Muscle of back (tissue), 11 donors: ENCODE data around the gene CST11. TPM values are rescaled to one million over a fixed set of nuclear protein-coding genes. Genes with fewer than 3 reads are reported as not detected.

Experiments
- DNase-seq, 3 donors: peaks; one replicate each; pipeline versions ENCODE4 v3.0.0 to v3.0.0-alpha.2; 2013
- polyA plus RNA-seq, 10 donors: library from polyadenylated mRNA; unstranded; fragments of 120-200 nt; gene quantifications; one replicate each; pipeline ENCODE4 v1.2.1, GENCODE V29; 2013; ENCODE audit not compliant: insufficient read length in 10 of 10

Gene CST11
- polyA plus RNA-seq, 10 donors, result not detected

DNA sequence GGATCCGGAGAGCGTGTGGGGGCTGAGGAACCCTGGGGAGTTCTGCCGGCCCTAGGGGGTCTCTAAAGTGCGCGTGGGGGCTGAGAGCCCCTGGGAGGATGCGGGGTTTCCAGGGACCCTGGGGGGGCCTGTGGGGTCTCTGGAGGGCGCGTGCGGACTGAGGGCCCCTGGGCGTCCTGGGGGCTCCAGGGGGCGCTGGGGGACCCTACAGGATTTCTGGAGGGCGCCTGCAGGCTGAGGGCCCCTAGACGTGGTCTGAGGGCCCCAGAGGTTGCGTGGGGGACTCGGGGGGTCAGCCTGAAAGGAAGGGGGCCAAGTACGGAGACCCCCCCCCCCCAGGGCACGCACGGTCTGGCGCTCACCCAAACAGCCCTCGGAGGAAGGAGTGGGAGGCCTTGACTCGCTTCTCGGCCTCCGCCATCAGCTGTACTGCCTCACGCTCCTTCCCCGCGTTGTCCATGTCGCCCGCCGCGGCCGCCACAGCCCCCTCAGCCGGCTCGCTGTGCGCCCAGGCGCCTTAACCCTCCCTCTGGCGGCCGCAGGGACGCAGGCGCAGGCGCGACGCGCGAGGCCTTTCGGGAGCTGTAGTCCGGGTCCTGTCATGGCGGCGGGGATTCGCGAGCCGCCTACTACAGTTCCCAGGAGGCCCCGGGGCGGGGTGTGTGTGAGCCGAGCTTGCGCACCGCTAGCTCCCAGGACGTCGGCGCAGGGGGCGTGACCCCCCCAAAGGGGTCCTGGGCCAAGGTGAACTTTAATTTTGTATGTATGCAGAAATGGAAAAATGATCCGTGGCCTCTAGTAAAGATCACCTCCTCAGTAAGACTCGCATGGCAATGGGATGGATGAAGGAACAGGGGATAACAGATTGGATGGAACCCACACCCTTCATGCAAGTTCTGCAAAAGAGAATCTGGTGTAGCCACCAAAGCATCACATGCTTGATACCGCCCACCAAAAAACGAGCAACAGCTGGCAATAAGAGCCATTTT is 31.4 kb downstream of the CST11 start, which contains the start of gene NAPB:
Gene NAPB, minus strand, starts transcription at position 546 of the 989 bp plus-strand sequence. Its CDS starts 86 bp downstream, at position 460.
- DNase-seq, result peak; percentile 93 to 98 (median 95)

DNA sequence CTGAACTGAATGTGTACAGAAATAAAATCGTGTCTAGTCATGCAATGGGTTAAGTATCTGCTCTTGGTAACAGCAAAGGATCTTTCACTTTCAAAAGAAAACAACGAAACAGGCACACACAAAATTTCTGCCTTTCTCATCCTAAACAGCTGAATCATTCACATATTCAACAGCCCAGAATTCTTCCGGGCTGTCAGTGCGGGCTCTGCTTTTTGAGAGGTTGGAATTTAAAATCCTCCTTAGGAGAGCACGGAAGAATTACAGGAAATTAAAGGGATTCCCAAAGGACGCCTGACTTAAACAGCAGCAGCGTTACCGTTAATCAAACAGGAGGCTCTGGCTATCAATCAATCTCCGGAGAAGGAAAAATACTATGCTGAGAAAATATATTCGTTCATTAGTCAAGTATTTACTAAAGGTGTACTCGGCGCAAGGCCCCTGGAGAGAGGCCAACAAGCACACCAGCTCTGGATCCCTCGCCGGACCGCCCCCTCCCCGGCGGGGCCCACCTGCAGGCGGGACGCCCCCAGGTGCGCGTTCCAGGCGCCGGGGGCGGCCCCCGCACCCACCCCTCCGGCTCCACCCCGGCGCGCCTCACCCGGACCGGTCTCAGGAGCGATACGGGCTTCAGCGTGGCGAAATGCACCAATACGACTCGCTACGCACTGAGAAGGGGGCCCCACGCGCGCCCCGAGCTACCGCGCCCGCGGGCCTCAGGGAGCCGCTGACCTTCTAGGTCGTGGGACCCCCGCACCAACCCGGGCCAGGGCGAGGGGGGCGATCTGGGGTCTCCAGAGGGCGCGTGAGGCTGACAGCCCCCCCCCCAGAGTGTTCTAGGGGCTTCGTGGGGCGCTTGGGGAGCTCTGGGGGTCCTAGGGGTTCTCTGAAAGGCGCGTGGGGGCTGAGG is 32.4 kb downstream of the CST11 start:
- peak in 2 of 3 donors; percentile 45 to 57 for DNase-seq

DNA sequence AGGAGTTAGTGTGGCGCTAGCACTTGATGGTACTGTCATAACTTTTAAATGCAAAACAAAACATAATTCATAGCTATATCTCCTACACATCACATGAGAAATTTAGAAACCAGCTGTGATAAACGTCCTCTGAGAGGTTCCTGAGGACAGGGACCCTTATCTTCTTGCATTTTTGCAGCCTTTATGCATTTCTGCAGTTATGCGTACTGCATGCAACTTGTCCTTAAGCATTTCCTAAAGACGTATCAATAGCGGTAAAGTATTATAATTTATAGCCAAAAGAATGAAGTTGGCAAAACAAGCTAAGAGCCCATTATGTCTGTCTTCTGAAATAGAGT is 33.0 kb downstream of the CST11 start:
- DNase-seq, result no peak

DNA sequence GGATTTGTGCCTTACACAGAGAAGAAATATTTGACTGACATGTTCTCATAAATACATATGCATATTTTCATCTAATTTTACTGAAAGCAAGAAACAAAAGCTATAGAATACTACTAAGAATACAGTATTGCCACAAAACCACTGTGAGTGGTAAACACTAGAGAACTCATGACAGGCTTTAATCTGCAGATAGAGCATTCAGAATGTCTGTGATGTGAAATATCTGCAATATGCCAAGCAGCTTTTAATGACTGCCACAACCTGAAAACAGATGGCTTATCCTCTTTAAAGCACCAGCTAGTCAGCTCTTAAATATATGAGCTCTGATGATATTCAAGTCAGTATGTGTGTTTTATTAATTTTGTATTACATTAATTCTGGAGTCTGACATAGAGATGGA is 34.8 kb downstream of the CST11 start:
- no peak for DNase-seq

DNA sequence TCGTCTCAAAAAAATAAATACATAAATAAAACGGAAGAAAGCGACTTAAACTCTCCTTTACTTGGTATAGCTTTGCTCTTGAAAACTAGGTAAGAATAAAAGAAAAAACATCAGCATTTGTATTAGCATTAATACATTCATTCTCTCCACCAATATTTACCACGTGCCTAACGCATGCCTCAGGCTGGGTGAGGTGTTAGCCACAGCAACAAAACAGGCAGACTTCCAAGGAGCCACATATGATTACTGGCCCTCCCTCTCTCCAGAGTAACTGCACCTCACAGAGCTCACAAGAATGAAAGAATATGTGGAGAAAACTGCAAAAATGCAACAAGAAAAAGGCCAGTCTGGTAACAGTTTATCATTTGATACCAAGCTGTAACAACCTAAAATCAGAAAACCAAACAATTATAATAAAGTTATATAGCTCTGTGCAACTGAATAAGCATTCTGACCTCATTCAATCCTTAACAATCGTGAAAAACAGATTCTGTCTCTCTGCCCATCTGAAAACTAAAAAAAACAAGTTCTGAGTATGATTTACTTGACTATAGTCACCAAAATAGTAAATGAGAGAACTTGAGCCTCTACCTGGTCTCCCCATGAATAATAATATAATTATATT is 36.6 kb downstream of the CST11 start:
- DNase-seq, result no peak

DNA sequence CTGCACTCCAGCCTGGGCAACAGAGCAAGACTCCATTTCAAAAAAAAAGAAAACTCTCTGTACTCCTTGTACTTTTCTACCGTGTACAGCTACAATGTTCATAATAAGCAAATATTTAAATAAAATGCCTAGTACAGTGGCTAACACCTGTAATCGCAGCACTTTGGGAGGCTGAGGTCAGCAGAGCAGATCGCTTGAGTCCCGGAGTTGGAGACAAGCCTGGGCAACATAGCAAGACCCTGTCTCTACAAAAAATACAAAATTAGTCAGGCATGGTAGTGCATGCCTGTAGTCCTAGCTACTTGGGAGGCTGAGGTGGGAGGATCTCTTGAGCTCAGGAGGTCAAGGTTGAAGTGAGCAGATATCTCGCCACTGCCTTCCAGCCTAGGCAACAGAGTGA is 37.1 kb downstream of the CST11 start:
- DNase-seq, result no peak

DNA sequence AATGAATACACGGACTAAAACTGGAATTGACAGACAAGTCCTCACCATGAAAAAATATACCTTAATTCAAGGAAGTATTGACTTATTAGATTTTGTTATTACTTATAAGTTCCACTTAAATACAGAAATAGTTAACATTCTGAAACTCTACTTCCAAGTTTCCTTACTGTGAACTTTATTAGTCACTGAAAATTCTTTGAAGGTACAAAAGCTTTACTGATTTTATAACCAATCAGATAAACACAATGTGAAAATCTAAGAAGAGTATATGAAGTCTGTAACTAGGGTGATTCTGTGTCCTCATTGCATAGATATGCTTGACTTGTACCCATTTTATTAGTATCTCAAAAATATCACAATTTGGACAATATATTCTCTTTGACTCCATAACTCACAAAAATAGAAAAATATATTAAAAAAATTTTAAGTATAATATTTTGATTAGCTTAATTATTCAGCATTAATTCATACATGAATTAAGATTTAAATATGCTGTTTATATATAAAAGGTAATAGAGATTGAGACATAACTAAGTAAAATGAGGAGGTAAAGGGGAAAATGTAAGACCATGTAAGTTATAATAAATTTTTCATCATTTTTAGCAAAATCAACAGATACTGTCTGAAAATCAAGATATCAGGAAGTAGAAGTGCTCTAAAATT is 38.0 kb downstream of the CST11 start:
- no peak for DNase-seq

DNA sequence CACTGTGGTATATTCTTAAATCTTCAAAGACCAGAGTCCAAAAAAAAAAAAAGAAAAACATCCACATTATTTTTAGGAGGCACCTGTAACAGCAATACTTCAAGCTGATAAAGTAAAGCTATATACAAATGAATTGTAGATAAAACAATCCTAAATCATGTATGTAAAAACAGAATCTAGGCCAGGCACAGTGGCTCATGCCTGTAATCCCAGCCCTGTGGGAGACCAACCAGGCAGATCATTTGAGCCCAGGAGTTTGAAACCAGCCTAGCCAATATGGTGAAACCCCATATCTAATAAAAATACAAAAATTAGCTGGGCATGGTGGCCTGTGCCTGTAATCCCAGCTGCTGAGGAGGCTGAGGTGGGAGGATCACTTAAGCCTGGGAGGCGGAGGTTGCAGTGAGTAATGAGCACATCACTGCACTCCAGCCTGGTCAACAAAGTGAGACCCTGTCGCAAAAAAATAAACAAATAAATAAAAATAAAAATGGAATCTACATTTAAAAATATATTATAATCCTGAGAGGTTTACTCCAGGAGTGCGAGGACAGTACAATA is 38.7 kb downstream of the CST11 start:
- DNase-seq, result no peak

DNA sequence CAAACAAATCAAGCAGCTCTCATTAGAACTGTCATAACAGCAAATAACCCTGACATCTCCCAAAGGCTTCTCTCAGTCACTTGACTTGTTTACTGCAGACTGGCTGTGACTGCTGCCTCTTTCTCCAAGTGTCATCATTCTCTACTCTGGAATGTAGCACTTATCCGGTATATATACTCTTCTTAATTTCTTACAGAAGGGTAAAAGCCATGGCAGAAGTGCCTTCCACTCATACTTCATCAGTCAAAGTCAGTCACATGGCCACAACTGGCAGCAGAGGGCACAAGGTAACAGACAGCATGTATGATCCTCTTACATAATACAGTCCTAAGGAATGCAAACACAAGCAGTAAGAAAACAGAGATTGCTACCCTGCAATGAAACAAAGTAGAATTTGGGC is 40.6 kb downstream of the CST11 start:
- no peak for DNase-seq

DNA sequence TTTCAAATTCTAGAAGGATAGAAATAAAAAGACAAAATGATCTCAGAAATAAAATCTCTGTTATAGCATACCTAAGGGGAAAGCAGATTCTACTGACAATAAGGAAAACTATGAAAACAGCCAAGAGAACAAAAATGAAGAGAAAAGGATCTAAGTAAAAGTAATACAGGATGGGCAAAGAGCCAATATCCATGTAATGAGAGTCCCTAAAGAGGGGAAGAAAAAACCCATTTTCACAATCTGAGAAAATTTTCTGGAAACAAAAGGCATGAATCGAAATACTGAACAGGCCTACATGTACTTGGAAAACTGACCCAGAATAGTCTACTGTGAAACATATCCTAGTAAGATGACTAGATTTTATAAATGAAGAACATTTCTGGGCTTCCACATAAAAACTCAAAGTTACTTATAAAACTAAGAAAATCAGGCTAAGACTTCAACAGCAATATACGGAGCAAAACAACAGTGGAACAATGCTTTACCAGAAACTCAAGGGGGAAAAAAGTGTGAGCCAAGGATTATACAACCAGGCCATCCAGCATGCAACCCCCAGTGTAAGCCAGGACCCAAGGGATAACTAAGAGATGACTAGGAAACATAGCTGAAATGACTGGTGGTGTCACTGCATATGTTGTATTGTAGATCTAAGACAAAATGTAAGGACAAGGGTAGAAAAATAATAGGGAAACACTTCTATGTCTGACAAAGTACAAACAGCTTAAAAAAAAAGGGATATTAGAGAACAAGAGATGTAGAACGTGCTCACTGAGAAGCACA is 41.6 kb downstream of the CST11 start:
- peak in 2 of 3 donors; percentile 31 to 52 for DNase-seq

DNA sequence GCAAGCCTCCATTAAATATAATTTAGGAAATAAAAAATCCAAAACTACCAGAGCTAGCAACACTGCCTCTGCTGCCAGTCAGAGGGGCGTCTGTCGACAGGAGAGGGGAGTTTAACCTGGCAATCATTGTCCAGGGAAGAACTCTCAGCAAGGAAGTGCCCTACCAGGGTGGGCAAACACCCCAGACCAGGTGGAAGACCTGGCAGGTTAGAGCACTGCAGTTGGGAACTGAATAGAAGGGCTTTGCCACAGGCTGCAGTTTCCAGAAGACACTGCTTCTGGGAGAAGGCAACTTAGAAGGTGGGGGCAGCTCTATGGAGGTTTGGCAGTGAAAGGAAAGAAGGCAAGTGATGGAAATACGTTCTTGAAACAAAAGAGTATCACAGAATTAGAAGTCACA is 42.9 kb downstream of the CST11 start:
- no peak for DNase-seq

DNA sequence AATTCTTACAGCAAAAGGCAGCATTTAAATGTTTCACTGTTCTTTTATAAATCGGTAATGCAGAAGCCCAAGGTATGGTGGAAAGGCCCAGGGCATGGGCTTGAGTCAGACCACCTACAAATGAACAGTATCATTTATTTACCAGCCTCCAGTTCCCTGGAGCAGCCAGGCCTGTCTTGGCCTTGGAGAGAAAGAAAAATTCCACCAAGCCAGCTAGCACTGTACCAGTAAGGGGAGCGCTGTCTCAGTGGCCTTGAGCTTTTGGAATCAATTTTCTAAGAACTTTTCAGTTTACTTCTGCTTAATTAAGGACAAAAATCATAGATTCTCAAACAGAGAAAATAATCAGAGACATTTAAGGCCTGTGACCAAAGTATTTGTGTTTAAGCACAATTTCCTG is 43.7 kb downstream of the CST11 start:
- no peak for DNase-seq

DNA sequence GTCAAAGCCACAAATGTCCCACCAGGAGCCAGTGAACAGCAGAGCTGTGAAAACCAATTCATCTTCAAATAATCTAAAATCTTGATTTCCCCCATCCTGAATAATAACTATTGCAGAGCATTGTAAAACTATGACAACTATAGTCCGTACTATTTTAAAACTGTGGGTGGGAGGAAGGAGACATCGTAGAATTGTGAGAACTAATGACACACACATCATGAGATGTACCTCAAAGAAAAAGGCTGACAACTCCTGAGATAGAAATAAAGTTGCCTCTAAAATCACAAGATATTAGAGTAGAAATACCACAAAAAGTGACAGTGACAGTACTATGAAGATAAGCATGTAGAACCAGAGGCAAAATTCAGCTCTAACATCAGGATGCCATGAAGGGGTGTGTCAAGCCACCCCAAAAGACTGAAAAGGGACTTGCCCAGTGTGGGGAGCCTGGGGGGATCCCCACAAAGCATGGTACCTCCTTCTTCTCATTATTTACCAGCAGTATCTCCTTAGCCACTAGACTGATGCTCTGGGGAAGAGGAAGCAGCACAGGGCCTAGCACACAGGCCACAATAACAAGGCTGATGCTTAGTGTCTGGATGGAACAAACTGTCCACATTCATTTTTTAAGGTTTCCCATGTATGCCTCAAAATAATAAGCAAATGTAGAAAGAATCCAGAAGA is 44.8 kb downstream of the CST11 start:
- no peak for DNase-seq

DNA sequence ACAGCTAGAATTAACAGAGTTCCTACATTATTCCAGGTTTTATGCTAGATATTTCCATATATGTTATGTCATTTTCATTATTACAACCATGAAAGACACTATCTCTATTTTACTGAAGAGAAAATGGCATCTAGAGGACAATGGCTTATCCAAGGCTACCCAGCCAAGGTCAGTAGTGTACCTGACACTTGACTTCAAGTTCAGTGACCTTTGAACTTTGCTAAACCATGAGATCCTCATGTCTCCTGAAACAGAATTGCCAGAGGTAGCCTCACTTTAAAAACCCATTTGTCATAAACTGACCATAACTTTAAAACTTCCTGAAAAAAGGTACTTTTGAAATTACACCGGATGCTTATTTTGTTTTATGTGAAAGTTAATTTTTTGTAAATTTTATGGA is 45.8 kb downstream of the CST11 start:
- no peak for DNase-seq

DNA sequence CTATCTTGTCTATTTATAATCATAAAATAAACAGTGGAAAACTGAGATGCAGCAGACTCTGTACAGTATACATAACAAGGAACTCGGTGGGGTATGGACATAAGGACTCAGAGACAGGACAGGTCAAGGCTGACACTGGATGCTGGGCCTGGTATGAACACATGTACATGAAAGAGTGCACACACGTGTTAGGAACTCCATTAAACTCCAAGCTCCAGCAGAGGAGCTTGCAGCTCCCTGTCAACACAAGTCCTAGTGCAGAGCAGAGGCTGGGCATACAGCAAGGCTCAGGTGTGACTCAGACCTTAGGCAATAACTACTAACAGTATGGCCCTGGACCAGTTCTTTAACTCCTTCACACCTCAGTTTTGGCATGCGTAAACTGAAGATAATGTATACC is 48.5 kb downstream of the CST11 start:
- DNase-seq, result no peak

DNA sequence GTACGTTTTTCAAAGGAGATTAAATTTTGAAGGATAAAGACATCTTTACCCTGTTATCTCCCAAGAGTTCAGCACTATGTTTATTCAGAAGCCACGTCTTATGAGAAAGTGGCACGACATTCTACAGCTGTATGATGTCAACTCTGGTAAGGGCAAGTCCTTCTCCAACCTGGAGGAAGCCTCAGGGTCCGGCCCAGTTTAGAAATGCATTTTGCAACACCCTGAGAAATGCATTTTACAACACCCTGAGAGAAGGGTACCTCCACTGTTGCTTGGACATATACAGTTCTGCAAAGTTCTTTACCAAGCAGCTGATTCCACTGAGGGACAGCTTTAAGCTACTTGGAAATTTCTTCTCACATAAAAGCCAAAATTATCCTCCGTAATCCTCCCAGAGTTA is 48.9 kb downstream of the CST11 start:
- DNase-seq, result no peak

DNA sequence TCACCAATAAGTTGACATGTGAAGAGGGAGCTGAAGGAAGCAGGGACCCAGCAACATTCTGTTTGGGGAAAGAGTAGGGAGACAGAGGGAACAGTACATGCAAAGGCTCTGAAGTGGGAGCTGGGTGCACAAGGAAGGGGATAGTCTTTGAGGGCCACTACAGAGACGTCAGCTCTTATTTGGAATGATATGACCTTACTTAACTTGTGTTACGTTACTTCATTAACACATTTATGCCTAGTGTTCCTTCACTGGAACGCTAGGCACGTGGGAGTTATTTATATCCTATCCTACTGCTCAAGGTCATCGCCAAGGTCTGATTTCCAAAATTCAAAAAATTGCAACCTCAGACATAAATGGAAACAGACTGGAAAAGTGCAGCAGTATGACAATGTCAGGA is 51.6 kb downstream of the CST11 start:
- no peak for DNase-seq
